Adrenal gland (tissue), 5 donors: ENCODE data around the gene LBX2.
A peak's percentile ranks its signal among the peaks of the same experiment; 100 is the strongest.

Experiments
- POLR2A ChIP-seq, 2 donors: fragments of 450-650 bp; IDR thresholded peaks; one replicate each; pipeline ENCODE4 v1.6.1; 2017; ENCODE audit warnings: antibody characterized with exemption in 2 of 2, mild to moderate bottlenecking in 2 of 2, moderate library complexity in 1 of 2
- TF ChIP-seq, protein P1 (sequence below), 6 experiments: fragments of 450-650 bp in 4 of 6; fragments of 200-600 bp in 2 of 6; sonication (generic) in 1 of 6; IDR thresholded peaks; 1 replicate in 5 of 6; 2 replicates in 1 of 6; pipeline versions ENCODE4 v1.5.1 to v1.8.0; 2016 to 2021; ENCODE audit warnings: antibody characterized with exemption in 6 of 6, mild to moderate bottlenecking in 2 of 6, moderate library complexity in 1 of 6
- donor health status: DM: no; HTN: no; CAD: no.

DNA sequence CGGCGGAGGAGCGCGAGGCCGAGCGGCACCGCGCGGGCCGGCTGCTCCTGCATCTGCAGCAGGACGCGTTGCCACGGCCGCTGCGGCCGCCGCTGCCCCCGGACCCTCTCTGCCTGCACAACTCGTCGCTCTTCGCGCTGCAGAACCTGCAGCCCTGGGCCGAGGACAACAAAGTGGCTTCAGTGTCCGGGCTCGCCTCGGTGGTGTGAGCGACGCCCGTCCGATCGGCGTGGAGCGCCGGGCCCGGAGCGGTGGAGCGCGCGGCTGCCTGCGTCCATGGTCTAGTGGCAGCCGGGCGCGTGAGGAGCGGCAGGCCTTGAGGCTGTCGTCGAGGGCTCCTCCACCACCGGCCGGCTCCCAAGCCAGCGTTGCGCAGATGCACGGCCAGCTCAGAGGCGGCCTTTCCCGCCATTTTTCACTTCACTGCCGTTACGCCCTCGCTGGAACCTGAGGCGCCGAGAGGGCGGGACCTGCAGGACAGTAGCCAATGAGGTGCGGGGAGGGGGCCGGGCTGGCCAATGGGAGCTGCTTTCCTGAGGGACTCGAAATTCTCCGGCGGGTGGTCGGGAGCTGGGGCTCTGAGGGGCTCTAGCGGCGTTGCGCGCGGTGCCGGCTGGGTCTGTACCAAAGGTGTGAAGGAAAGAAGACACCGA is 16.7 kb upstream of the LBX2 start:
- TF ChIP-seq, protein P1, sequence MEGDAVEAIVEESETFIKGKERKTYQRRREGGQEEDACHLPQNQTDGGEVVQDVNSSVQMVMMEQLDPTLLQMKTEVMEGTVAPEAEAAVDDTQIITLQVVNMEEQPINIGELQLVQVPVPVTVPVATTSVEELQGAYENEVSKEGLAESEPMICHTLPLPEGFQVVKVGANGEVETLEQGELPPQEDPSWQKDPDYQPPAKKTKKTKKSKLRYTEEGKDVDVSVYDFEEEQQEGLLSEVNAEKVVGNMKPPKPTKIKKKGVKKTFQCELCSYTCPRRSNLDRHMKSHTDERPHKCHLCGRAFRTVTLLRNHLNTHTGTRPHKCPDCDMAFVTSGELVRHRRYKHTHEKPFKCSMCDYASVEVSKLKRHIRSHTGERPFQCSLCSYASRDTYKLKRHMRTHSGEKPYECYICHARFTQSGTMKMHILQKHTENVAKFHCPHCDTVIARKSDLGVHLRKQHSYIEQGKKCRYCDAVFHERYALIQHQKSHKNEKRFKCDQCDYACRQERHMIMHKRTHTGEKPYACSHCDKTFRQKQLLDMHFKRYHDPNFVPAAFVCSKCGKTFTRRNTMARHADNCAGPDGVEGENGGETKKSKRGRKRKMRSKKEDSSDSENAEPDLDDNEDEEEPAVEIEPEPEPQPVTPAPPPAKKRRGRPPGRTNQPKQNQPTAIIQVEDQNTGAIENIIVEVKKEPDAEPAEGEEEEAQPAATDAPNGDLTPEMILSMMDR (IDR thresholded peaks at IDR 0.05), result peak in 1 of 6 experiments; percentile 1
- TF ChIP-seq POLR2A (IDR thresholded peaks at IDR 0.05), result no peak
